ENCODE data around the gene HOXB1. TPM values are rescaled to one million over a fixed set of nuclear protein-coding genes. Genes with fewer than 3 reads are reported as not detected.

The HOXB1 gene
- polyA plus RNA-seq, 1 donor (not counting 4 experiments of a cell fraction or from before 2014, with no cell fraction given) = not detected

GRCh38 chr17:48566717-48567116, 35.9 kb upstream of the HOXB1 start:
- Histone ChIP-seq H3K4me2 (ENCODE audit: control insufficient read depth, extremely low read depth, insufficient read depth, low read depth, low read length) (no peak overlapping the region), H3K27me3 (ENCODE audit: control insufficient read depth, extremely low read depth, insufficient read depth, low read length) (peaks cover 80% of the 10 kb centered on the region), H4K20me1 (ENCODE audit: control insufficient read depth, extremely low read depth, insufficient read depth, low read length) (no peaks in the 10 kb centered on the region), H3K79me2 (ENCODE audit: control insufficient read depth, insufficient read depth, low read length) (no peaks in the 10 kb centered on the region), H2AFZ (ENCODE audit: control insufficient read depth, low read length) (no peak overlapping the region), H3K27ac (ENCODE audit: control insufficient read depth, insufficient read depth, low read length) (no peak overlapping the region), H3K36me3 (ENCODE audit: control insufficient read depth in 2 of 2, extremely low read depth in 1 of 2, insufficient read depth in 2 of 2, low read length in 2 of 2) (peaks cover 0 to 3% of the 10 kb centered on the region in 2 experiments), H3K4me3 (ENCODE audit: control insufficient read depth in 2 of 3, extremely low read depth in 1 of 3, insufficient read depth in 2 of 3, low read depth in 1 of 3, low read length in 3 of 3) (no peak overlapping the region), H3K9me3 (ENCODE audit: control insufficient read depth, low read depth, low read length) (no peaks in the 10 kb centered on the region), H3K9me1 (ENCODE audit: control insufficient read depth, extremely low read depth, insufficient read depth, low read length) (no peaks in the 10 kb centered on the region), H3K4me1 (ENCODE audit: control insufficient read depth, extremely low read depth, insufficient read depth, low read length) (no peaks in the 10 kb centered on the region), H3K9ac (ENCODE audit: control insufficient read depth, extremely low read depth, insufficient read depth, low read length) (no peak overlapping the region)
- FAIRE-seq = no peak
- no peak for DNase-seq (ENCODE audit: low read depth, low spot score)
- dilution Hi-C loops (cut with MboI; ENCODE audit: extremely low pct_ligation_motif_present, low sequenced_read_pairs) = no loop called here
- TF ChIP-seq EZH2 (IDR thresholded peaks at IDR 0.05; ENCODE audit: low read length) = no peak
- no peak for TF ChIP-seq CTCF (optimal IDR thresholded peaks at IDR 0.05 in 1 of 3, IDR thresholded peaks at IDR 0.05 in 1 of 3, conservative IDR thresholded peaks at IDR 0.05 in 1 of 3; ENCODE audit: extremely low read depth in 1 of 3, insufficient read depth in 2 of 3, low read length in 3 of 3)

- no peaks in the 10 kb centered on the region for H4K20me1 ChIP-seq (ENCODE audit: control insufficient read depth, extremely low read depth, insufficient read depth, low read length)
- no peak overlapping the region for H3K27ac ChIP-seq (ENCODE audit: control insufficient read depth, insufficient read depth, low read length)
- dilution Hi-C loops (cut with MboI; ENCODE audit: extremely low pct_ligation_motif_present, low sequenced_read_pairs) = no loop called here
- no peaks in the 10 kb centered on the region for H3K79me2 ChIP-seq (ENCODE audit: control insufficient read depth, insufficient read depth, low read length)
- FAIRE-seq (no peak), DNase-seq (ENCODE audit: low read depth, low spot score) (no peak)
- no peak overlapping the region for H3K4me2 ChIP-seq (ENCODE audit: control insufficient read depth, extremely low read depth, insufficient read depth, low read depth, low read length)
- H3K9ac ChIP-seq (ENCODE audit: control insufficient read depth, extremely low read depth, insufficient read depth, low read length) = no peak overlapping the region
- H3K36me3 ChIP-seq (ENCODE audit: control insufficient read depth in 2 of 2, extremely low read depth in 1 of 2, insufficient read depth in 2 of 2, low read length in 2 of 2) = peaks cover 0 to 3% of the 10 kb centered on the region in 2 experiments
- H3K9me1 ChIP-seq (ENCODE audit: control insufficient read depth, extremely low read depth, insufficient read depth, low read length) = no peaks in the 10 kb centered on the region
- no peak for TF ChIP-seq CTCF (optimal IDR thresholded peaks at IDR 0.05 in 1 of 3, IDR thresholded peaks at IDR 0.05 in 1 of 3, conservative IDR thresholded peaks at IDR 0.05 in 1 of 3; ENCODE audit: extremely low read depth in 1 of 3, insufficient read depth in 2 of 3, low read length in 3 of 3)
- TF ChIP-seq EZH2 (IDR thresholded peaks at IDR 0.05; ENCODE audit: low read length) = no peak
- H3K27me3 ChIP-seq (ENCODE audit: control insufficient read depth, extremely low read depth, insufficient read depth, low read length) = peaks cover 74% of the 10 kb centered on the region
- no peak overlapping the region for H3K4me3 ChIP-seq (ENCODE audit: control insufficient read depth in 2 of 3, extremely low read depth in 1 of 3, insufficient read depth in 2 of 3, low read depth in 1 of 3, low read length in 3 of 3)
- no peaks in the 10 kb centered on the region for H3K9me3 ChIP-seq (ENCODE audit: control insufficient read depth, low read depth, low read length)
- no peaks in the 10 kb centered on the region for H3K4me1 ChIP-seq (ENCODE audit: control insufficient read depth, extremely low read depth, insufficient read depth, low read length)
- H2AFZ ChIP-seq (ENCODE audit: control insufficient read depth, low read length) = no peak overlapping the region
Observed at GRCh38 chr17:48565925-48566710, 35.3 kb upstream of the HOXB1 start.

Measured in keratinocyte (primary cell).